Measurements from ENCODE around the gene RFX3.
"Not testable (repeated sequence)": the region's sequence is repeated elsewhere in the genome, so short reads cannot be mapped to it uniquely, and the experiment has no call there.

Gene RFX3

DNA sequence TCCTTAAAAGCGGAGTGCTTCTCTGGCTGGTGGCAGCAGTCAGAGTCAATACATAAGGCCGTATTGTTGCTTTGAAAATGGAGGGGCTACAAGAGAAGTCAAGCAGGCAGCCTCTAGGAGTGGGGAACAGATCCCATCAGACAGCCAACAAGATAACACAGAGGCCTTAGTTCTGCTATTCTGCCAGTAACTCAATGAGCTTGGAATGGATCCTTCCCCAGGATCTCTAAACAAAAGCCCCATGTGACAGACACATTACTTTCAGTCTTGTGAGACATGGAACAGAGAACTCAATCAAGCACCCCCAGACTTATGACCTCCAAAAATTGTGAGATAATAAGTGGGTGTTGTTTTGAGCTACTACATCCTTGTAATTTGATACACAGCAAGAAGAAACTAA, 158.6 kb downstream of the RFX3 start:
- no peak for DNase-seq
- intact Hi-C loops (cut with DNase I): no loop called here

- no peak for DNase-seq
- intact Hi-C loops (cut with DNase I): no loop called here
Observed at GRCh38 chr9:3361689-3362392, 164.0 kb downstream of the RFX3 start.

- no peak for DNase-seq
- intact Hi-C loops (cut with DNase I): no loop called here
Observed at GRCh38 chr9:3361116-3361515, 164.7 kb downstream of the RFX3 start.

DNA sequence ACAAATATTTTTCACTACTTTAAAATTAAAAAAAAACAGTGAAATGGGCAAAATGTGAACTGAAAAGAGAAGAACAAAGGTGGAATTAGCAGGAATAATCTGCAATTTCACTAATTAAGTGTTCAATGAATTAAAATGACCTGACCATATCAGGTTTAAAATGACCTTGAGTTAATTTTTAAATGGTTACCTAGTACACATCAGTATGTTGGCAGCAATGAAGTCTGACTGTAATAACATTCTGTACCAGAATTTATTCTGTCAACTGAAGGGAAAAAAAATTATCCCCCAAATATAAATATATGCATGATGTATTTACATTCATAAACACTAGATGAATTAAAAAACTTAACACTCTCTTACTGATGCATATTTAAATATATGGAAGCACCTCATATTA, 165.6 kb downstream of the RFX3 start:
- no peak for DNase-seq
- intact Hi-C loops (cut with DNase I): no loop called here

DNA sequence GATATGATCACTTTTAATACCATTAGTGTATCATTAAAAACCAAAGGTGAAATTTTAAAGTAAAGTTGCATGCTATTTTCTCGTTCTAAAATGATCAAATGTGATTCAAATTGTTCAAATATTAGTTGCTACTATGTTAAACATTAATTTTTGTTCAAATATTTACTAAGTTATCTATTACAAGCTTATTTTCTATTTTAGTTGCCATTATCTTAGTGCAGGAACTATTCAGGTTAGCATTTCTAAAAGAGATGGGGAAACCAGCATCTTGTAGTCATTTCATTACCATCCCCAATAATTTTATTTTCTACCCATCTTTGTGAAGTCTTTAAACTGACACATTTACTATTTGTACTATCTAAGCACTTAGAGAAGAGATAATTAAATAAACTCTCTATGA, 166.0 kb downstream of the RFX3 start:
- intact Hi-C loops (cut with DNase I): no loop called here
- no peak for DNase-seq

DNA sequence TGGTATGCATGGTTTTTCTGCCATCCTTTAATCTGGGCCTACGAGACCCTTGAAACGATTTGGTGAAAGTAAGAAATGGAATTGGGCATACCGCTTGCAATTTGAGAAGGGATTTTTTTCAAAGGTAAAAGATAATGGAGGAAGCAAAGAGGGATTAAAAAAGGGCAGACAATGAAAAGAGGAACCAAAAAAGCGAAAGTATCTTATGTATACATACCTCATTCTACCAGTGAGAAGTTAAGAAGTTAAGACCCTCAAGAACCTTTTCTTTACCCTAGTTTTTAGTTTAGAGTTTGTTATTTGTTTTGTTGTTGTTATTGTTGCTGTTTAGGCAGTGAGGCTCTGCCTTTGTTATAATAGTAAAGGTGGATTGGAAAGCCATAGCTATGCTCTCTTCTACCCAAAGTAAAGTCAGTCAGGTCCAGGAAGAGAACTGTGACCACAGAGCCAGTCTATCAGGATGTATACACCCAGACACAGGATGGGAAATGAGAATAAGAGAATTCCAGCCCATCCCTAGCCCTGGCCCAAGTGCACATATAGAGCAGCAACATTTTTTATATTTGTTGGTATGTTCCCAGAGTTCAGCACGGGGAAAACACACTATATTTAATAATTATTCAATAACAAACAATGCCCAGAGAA, 166.6 kb downstream of the RFX3 start:
- no peak for DNase-seq
- intact Hi-C loops (cut with DNase I): no loop called here

GRCh38 chr9:3348169-3348568, 177.6 kb downstream of the RFX3 start:
- intact Hi-C loops (cut with DNase I): no loop called here

GRCh38 chr9:3346549-3346948, 179.3 kb downstream of the RFX3 start:
- intact Hi-C loops (cut with DNase I): no loop called here
- no peak for DNase-seq

More at GRCh38 chr9:3348169-3348568, 177.6 kb downstream of the RFX3 start:
- no peak for DNase-seq

GRCh38 chr9:3343671-3344070, 182.1 kb downstream of the RFX3 start:
- intact Hi-C loops (cut with DNase I): no loop called here

DNA sequence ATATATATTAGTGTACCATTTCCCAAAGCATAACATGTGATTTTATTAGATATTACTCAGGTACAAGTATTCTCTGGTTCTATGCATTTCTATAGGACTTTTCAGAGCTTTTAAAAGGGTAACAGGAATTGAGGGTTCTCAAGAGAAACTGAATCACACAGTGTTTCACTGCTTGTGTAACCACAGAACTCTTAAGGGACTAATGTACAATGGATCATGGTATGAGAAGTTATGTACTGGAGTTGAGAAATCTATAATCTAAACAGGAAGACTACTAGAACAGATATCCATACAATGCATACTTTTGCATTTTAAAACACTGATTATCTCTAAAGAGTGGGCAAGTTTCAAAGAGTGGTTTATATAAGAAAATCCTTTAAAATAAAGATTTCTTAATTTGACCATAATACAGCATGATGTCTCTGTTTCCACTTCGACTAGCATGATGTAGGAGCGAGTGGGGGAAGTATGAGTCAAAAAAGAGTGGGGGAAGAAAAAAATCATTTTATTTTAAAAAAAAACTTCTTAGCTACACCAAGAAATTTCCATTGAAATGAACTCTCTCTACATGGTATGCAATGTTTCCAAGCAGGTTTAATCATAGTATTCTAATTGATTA, 183.5 kb downstream of the RFX3 start:
- no peak for DNase-seq
- intact Hi-C loops (cut with DNase I): no loop called here

More at GRCh38 chr9:3343671-3344070, 182.1 kb downstream of the RFX3 start:
- DNase-seq: no peak

DNA sequence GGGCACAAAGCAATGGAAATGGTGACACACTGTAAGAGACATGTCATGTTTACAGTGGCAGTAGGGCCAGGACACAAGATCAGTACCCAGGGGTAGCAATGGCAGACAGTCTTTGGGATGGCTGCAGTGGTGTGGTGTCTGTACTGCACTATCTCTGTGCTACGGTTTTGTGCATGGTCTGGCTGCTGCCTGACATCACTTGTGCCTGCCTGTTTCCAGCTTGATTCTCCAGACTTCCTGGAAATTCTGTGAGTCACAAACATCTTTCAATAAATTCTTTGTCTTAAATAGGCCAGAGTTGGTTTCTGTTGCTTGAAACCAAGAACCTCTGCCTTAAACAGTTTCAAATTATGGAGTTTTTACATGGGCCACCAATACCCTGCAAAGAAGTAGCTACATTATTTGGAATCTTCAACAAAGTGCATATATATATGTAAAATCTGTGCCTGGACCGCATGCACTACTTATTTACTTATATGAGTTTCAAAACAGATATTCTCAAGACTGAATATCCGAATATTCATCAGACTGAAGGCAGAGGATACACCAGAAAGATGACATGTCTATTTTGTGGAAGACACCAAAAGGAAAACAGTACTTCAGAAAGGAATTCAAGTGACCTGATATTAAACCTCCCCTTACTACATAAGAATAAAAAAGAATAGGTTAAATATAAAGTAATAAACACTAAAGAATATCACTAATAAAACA, 188.1 kb downstream of the RFX3 start:
- DNase-seq: peak in 2 of 10 donors; percentile 10 to 46
- intact Hi-C loops (cut with DNase I): no loop called here

DNA sequence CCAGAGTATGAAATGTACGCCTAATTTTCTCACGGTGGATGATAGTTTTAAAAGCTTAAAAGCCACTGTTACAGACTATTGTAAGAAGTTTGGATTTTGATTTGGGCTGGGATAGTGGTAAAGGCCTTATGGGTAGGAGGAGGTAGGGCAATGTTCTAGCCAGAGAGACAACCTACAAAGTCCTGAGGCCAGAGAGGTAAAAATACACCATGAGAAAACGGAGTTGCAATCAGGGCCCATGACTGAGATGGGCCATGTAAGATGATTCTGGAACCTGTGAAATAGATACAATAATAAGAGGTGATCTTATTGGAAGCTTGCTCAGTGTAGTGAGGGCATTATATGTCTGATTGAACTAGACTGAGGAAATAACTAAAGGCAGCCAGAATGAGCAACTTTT, 188.8 kb downstream of the RFX3 start:
- no peak for DNase-seq
- intact Hi-C loops (cut with DNase I): no loop called here

DNA sequence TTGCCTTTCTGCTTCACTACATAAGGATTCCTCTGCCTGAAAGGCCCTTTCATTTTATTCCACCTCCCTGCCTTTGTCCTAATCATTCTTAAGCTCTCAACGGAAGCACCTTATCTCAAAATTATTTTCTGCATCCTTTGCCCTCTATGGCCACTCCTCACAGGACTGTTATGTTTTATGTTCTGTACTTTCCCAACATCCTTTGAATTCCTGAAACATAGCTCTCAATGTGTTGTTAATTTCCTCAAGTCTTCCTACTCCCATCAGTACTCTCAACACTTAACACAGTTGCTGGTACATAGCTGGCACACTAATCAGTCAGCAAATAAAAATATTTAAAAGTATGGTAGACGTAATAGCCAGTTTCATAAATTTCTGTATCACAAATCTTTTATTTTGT, 193.0 kb downstream of the RFX3 start:
- DNase-seq: no peak
- intact Hi-C loops (cut with DNase I): no loop called here

GRCh38 chr9:3331801-3332200, 194.0 kb downstream of the RFX3 start:
- intact Hi-C loops (cut with DNase I): no loop called here
- DNase-seq: no peak

- no peak for DNase-seq
- intact Hi-C loops (cut with DNase I): no loop called here
Observed at GRCh38 chr9:3330792-3331420, 194.9 kb downstream of the RFX3 start.

- intact Hi-C loops (cut with DNase I): no loop called here
Observed at GRCh38 chr9:3329361-3329760, 196.4 kb downstream of the RFX3 start.

GRCh38 chr9:3323714-3324113, 202.1 kb downstream of the RFX3 start:
- no peak for DNase-seq
- intact Hi-C loops (cut with DNase I): no loop called here

More at GRCh38 chr9:3329361-3329760, 196.4 kb downstream of the RFX3 start:
- no peak for DNase-seq

DNA sequence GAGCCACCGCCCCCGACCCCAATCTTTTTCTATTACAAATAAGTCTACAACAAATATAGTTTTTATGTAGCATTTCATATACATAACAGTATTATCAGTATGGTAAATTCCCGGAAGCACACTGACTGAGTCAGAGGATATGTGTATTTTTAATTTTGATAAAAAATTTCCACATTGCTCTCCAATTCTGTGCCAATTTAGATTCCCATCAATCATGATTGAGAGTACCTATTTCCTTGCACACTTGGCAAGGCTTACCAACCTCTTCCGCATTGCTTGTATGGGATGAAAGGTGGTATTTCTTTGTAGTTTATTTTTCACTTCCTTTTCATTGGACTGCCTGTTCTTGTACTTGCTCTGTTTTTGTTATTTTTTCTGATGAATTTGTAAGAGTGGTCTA, 204.6 kb downstream of the RFX3 start:
- intact Hi-C loops (cut with DNase I): no loop called here
- no peak for DNase-seq

GRCh38 chr9:3312595-3312994, 213.2 kb downstream of the RFX3 start:
- intact Hi-C loops (cut with DNase I): not testable (repeated sequence)
- DNase-seq: peak in 2 of 10 donors; percentile 43 to 61

DNA sequence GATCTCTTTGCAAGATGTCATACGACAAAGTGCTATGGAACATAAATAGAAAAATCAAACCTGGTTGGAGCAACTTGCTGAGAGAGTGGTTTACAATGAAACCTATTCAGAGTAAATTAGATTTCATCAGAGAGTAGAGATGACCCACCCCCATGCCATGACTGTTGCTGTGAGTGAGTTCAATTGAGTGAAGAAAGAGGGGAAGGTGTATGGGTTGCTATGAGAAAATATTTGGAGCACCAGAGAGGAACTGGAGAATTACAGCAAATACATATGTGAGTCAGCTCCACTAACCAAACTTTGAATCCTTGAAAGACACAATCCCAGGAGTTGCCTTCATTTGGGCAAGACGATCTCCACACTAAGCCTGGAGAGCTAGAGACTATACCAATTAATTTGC, 217.2 kb downstream of the RFX3 start:
- intact Hi-C loops (cut with DNase I): no loop called here

DNA sequence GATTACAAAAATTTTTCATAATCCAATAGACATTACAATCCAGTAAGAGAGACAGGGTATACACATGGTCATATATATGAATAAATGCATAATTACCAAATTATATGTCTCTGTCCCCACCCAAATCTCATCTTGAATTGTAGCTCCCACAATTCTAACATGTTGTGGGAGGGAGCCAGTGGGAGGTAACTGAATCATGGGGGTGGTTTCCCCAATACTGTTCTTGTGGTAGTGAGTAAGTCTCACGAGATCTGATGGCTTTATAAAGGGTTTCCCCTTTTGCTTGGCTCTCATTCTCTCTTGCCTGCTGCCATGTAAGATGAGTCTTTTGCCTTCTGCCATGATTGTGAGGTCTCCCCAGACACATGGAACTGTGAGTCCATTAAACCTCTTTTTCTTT, 221.4 kb downstream of the RFX3 start:
- intact Hi-C loops (cut with DNase I): not testable (repeated sequence)

More for the DNA sequence above, 217.2 kb downstream of the RFX3 start:
- DNase-seq: no peak

More for the DNA sequence above, 221.4 kb downstream of the RFX3 start:
- DNase-seq: not testable (repeated sequence)

Measured in posterior cingulate gyrus (tissue), 11 donors.